Activated CD4-positive, alpha-beta T cell treated with anti-CD3 and anti-CD28 coated beads, Interleukin-2, amount 50 U/mL, for 1 hour (primary cell): ENCODE data around the gene ATP2B2.

Experiments
- DNase-seq: peaks from one replicate; pipeline ENCODE4 v3.0.0-alpha.2; 2020

ATP2B2 gene

GRCh38 chr3:10447110-10447509 lies 58.3 kb downstream of the ATP2B2 start:
- DNase-seq, result no peak

GRCh38 chr3:10445561-10446175 lies 59.7 kb downstream of the ATP2B2 start:
- no peak for DNase-seq

- no peak for DNase-seq
These were observed 60.9 kb downstream of the ATP2B2 start for GRCh38 chr3:10444511-10444910.

- DNase-seq, result no peak
These were observed 61.3 kb downstream of the ATP2B2 start for GRCh38 chr3:10444110-10444429.

- no peak for DNase-seq
These were observed 61.9 kb downstream of the ATP2B2 start for GRCh38 chr3:10443272-10444109.

- no peak for DNase-seq
These were observed 63.1 kb downstream of the ATP2B2 start for GRCh38 chr3:10442151-10442795.

GRCh38 chr3:10440684-10441083 lies 64.7 kb downstream of the ATP2B2 start:
- DNase-seq, result no peak

GRCh38 chr3:10438902-10439610 lies 66.3 kb downstream of the ATP2B2 start:
- no peak for DNase-seq

- no peak for DNase-seq
These were observed 67.1 kb downstream of the ATP2B2 start for GRCh38 chr3:10437995-10438901.

GRCh38 chr3:10437272-10437994 lies 68.0 kb downstream of the ATP2B2 start:
- DNase-seq, result peak; percentile 32

- DNase-seq, result no peak
These were observed 69.5 kb downstream of the ATP2B2 start for GRCh38 chr3:10435850-10436249.

- DNase-seq, result no peak
These were observed 70.4 kb downstream of the ATP2B2 start for GRCh38 chr3:10434938-10435336.

GRCh38 chr3:10434144-10434937 lies 71.0 kb downstream of the ATP2B2 start:
- no peak for DNase-seq

GRCh38 chr3:10432931-10433330 lies 72.5 kb downstream of the ATP2B2 start:
- no peak for DNase-seq

- DNase-seq, result no peak
These were observed 73.1 kb downstream of the ATP2B2 start for GRCh38 chr3:10432156-10432845.

GRCh38 chr3:10430805-10431204 lies 74.6 kb downstream of the ATP2B2 start:
- DNase-seq, result no peak

- no peak for DNase-seq
These were observed 76.8 kb downstream of the ATP2B2 start for GRCh38 chr3:10428406-10429091.

GRCh38 chr3:10426346-10427220 lies 78.8 kb downstream of the ATP2B2 start:
- DNase-seq, result no peak
